Fibroblast of pulmonary artery (primary cell): ENCODE results near the gene PPFIBP1.
"Not testable (repeated sequence)": the region's sequence is repeated elsewhere in the genome, so short reads cannot be mapped to it uniquely, and the experiment has no call there.

Experiments
- DNase-seq: peaks from one replicate; pipeline ENCODE4 v3.0.0-alpha.2; 2010; ENCODE audit warnings: low read depth
- H3K4me3 ChIP-seq: replicated peaks from 2 replicates; pipeline ENCODE4 v1.5.1; 2011; ENCODE audit warnings: low read depth, mild to moderate bottlenecking, control low read depth, low read length, moderate library complexity
- TF ChIP-seq, protein P1 (sequence below): IDR thresholded peaks from 2 replicates; pipeline ENCODE4 v1.5.1; 2011; ENCODE audit warnings: mild to moderate bottlenecking, control low read depth, low read length, inconsistent platforms; ENCODE audit errors: missing control alignments

Gene PPFIBP1

DNA sequence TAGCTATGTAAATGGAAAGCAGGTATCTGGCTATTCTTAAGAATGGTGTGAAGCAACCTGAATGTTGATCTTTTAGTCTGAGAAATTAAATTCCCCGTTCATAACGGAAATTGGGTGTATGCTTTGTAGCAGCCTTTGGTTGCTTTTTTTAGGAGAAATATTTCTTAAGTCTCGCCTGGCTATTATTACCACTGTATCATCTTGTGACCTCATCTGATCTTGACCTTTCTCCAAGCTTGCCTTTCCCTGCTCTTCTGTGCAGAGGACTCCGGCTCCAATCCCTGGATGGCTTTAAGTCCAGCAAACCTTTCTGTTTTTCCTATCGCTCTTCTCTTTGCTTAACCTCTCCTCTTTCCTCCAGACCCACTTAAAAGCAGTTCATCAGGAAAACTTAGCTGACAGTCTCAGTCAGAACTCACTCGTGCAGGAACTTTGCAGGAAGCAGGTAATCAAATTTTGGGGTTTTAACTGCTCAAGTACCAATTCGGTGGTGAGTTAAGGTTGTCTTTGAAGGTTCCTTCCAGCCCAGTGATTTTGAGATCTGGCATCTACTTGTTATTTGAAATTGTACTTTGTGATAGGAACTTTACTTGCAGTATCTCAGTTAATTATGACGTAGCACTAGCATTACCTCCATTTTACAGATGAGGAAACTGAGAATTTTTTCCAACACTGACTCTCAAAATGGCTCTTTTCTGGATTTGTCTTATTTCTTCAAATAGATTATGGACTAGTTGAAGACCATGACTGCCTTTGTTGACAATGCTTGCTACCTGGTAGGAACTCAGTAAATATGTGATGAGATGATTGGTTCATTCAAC lies 14.1 kb downstream of the PPFIBP1 start:
- no peak for DNase-seq
- TF ChIP-seq, protein P1, sequence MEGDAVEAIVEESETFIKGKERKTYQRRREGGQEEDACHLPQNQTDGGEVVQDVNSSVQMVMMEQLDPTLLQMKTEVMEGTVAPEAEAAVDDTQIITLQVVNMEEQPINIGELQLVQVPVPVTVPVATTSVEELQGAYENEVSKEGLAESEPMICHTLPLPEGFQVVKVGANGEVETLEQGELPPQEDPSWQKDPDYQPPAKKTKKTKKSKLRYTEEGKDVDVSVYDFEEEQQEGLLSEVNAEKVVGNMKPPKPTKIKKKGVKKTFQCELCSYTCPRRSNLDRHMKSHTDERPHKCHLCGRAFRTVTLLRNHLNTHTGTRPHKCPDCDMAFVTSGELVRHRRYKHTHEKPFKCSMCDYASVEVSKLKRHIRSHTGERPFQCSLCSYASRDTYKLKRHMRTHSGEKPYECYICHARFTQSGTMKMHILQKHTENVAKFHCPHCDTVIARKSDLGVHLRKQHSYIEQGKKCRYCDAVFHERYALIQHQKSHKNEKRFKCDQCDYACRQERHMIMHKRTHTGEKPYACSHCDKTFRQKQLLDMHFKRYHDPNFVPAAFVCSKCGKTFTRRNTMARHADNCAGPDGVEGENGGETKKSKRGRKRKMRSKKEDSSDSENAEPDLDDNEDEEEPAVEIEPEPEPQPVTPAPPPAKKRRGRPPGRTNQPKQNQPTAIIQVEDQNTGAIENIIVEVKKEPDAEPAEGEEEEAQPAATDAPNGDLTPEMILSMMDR = no peak
- no peak overlapping the region for H3K4me3 ChIP-seq

DNA sequence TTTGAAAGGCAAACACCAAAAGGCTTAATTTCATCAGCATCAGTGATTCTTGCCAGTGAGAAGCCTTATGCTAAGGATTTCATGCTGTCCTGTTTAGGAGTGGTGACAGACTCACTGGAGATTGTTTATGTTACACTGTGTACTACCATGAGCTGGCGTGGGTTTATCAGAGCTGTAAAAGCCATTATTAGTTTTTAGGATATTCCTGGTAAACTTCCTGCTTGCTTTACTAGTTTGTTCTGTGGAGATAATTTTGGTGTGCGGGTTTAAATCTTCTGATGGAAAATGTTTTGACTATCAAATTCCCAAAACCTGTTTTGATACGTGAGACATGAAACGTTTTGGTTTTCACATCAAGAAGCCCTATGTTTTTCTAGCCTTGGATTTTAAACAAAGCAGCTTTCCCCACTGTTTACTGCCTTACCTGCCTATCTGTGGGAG lies 15.2 kb downstream of the PPFIBP1 start:
- no peak overlapping the region for H3K4me3 ChIP-seq
- TF ChIP-seq, protein P1 = no peak
- peak; percentile 57 for DNase-seq

DNA sequence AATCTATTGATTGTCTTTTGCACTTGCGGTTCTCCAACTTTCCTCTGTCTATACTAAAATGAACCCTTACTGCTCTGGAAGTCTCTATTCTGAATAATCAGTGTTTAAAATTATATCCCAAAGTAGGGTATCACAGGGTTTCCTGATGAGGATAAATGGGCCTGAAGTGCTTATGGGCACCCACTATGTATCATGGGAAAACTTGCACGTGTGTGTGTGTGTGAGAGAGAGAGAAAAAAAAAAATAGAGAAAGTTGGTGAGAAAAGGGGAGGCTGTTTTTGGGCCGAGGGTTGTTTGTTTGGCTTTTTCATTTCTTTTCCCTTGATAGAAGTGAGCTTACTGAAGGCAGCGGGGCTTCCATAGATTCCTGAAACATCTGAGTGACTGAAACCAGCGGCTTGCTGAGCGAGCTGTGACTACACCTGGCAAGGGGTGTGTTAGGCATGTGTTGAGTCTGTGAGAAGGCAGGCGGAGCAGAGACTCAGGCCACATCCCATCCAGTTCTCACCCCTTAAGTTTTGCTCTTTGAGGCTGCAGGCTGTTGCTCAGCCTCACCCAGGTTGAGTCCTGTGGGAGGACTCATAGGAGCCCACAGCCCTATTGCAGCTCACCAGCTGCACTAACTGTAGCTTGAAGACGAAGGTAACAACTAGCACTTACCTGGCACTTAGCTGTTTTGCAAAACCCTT lies 17.2 kb downstream of the PPFIBP1 start:
- TF ChIP-seq, protein P1 = no peak
- DNase-seq = no peak
- no peak overlapping the region for H3K4me3 ChIP-seq

DNA sequence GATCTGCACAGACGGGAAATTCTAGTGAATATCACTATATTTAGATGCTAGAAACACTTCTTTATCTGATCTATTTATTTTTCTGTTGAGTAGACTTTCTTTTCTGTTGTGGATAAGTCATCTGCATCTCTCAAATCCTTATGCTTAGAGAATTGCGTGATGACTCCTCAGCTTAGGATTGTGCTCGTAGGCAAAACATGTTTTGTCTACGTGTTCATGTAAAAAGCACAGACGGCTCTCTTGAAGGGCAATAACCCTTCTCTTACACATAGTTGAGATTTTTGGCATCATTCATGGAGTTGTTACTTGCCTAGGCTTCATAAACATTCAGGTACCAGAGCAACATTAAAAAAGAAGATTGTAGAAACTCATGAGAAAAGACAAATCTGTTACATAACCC lies 18.6 kb downstream of the PPFIBP1 start:
- DNase-seq = peak; percentile 93
- no peak overlapping the region for H3K4me3 ChIP-seq
- TF ChIP-seq, protein P1 = no peak

DNA sequence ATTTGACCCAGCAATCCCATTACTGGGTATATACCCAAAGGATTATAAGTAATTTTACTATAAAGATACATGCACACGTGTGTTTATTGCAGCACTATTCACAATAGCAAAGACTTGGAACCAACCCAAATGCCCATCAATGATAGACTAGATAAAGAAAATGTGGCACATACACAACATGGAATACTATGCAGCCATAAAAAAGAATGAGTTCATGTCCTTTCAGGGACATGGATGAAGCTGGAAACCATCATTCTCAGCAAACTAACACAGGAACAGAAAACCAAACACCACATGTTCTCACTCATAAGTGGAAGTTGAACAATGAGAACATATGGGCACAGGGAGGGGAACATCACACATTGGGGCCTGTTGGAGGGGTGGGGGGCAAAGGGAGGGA lies 20.9 kb downstream of the PPFIBP1 start:
- not testable (repeated sequence) for DNase-seq

DNA sequence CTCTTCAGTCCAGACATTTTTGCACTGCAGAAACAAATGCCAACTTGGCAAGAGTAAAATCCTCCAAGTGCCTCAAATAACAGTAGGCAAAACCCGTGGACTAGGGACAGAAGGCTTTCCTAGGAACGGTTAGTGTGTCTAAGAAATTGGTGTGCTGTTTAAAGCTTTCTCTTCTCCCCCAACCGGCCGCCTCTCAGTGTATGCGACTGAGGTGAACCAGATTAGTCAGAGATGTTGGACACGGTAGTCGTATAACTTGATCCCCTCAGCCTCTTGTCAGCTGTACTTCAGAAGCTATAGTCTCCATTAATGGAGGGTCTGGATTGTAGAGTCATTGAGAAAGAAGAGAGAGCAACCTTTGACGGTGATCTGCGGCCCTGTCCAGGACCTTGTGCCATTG lies 21.7 kb downstream of the PPFIBP1 start:
- TF ChIP-seq, protein P1 = no peak
- DNase-seq = no peak
- no peak overlapping the region for H3K4me3 ChIP-seq

More for the DNA sequence above, 20.9 kb downstream of the PPFIBP1 start:
- H3K4me3 ChIP-seq = not testable (repeated sequence)

DNA sequence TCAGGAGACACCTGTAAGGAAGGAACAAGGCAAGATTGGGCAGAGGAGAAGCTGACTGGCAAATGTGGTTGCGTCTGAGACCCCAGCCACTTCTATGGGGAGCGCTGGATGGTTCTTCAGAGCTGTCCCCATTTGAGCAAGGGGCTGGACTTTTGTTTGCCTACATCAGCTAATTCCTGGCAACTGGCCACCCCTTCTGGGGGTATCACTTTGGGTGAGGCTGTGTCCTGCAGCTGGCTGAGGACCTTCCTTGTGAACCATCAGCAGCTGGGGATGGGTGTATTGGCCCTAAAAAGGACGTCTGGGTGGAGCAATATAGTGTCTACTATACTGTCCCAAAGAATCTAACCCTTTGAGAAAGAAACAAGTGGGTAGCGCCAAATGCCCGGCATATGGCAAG lies 23.6 kb downstream of the PPFIBP1 start:
- H3K4me3 ChIP-seq = no peak overlapping the region
- TF ChIP-seq, protein P1 = no peak
- no peak for DNase-seq
